Stimulated activated naive CD4-positive, alpha-beta T cell treated with Interleukin-2 at 50 U/mL for 16 hours (primary cell): ENCODE results near the gene GALNT17.

ENCODE experiments used
- DNase-seq: peaks from one replicate; lab custom pipeline; 2025; lab: John Stamatoyannopoulos, UW

GALNT17 gene

GRCh38 chr7:71740174-71740560 lies 608.2 kb downstream of the GALNT17 start:
- DNase-seq, result no peak

DNA sequence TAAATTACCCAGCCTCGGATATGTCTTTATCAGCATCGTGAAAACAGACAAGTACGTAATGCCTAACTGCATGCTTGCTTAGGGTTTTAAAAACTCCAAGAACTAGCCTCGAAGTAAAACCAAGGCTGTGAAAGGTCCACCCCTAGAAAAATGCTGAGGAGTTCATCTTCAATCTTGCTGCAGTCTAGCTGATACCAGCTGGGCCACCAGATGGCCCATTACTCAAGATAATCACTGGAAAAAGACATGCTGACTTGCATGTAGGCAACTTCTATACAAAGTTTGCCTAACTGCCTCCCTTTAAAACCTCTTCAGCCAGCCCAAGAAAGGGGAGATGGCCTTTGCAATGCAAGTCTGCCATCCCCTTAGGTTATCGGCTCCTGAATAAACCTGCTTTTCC lies 614.1 kb downstream of the GALNT17 start:
- no peak for DNase-seq

GRCh38 chr7:71750290-71750689 lies 618.3 kb downstream of the GALNT17 start:
- no peak for DNase-seq

DNA sequence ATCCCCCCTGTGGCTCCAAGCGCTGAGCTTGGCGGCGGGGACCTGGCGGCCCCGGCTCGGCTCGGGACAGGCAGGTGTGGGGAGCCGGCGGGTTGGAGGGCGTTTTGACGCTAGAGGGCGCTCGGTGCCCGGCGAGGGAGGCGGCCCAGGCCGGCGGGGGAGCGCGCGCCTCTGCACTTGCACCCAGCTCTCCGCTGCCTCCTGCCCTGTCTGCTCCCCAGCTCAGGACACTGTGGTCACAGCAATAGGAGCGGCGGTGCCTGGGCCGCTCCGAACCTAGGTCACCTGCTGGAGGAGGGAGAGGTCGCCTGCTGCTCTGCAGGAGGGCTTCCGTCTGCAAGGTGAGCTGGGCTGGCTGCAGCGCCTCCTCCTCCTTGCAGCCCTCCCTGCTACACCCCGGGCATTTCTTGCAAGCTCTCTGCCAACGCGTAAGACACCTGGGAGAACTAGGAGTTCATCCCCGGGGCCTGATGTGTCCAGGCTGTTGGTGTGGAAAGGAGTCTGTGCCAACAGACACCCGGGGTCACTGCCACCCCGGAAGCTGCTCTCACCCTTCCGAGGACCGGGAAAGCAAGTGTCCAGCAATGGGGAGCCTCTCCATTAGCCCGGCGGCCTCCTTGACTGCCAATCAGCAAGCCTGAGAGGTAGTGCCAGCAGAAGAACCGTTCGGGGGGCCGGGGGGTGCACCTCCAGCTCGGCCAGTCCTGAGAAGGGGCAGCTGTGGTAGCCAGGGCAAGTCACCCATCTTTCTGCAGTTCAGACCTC lies 620.4 kb downstream of the GALNT17 start:
- DNase-seq, result no peak

DNA sequence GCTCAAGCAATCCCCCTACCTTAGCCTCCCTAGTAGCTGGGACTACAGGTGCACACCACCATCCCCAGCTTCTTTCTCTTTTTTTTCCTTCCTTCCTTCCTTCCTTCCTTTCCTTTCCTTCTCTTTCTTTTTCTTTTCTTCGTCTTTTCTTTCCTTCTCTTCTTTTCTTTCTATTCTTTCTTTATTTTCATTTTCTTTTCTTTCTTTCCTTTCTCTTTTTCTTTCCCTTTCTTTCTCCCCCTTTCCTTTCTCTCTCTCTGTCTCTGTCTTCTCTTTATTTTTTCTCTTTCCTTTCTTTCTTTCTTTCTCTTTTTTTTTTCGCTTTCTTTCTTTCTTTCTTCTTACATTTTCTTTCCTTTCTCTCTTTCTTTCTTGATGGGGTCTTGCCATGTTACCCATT lies 621.3 kb downstream of the GALNT17 start:
- no peak for DNase-seq

DNA sequence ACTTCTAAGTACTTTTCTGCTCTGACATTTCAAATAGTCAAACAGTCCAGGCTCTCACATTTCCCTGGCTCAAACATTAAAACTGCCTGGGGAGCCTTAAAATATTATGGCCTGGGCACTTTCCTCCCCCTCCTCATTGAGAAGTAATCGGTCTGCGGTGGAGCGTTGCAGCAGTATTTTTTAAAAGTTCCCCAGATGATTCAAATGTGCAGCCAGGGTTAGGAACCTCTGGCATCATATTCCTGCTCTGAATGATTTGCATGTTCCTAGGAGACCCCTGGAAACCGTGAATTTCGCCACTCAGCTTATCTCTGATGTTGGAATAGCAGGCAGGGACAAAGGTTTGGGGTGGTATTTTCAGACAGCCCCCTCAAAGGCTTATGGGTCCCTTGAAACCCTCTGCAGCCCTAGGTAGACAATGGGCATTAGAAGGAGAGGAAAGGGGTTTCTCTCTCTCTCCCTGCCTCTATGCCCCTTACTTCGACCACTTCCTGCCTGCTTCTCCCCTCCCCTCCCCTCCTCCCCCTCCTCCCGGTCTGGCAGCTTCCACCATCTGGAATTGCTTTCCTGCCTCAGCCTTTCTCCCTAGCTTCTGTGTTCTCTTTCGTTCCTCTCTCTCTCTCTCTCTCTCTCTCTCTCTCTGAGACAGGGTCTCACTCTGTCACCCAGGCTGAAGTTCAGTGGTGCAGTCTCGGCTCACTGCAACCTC lies 622.2 kb downstream of the GALNT17 start:
- DNase-seq, result no peak

DNA sequence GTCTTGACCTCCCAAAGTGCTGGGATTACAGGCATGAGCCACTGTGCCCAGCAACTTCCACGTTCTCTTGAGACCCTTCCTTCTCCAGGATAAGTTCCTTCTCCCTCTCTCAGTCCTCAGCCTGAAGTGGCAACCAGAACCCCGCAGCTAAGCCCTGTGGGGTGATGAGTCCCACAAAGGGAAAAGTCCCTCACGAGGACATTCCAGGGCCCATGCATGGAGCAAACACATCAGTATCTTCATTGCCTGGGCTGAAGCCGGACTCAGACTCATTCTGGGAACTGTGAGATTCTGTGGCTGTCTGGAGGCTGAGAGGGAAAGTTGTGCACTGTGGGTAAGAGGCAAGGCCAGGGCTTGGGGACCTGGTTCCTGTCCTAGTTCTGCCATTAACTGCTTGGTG lies 622.9 kb downstream of the GALNT17 start:
- DNase-seq, result no peak

DNA sequence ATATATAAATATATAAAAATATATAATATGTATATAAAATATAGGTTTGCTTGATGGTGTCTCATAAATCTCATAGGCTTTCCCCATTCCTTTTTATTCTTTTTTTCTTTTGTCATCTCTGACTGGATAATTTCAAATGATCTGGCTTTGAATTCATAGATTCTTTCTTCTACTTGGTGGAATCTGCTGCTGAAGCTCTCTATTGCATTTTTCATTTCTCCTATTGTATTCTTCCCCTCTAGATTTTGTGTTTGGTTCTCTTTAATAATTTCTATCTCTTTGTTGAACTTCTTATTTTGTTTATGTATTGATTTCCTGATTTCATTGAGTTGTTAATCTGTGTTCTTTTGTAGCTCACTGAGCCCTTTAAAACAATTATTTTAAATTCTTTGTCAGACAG lies 629.4 kb downstream of the GALNT17 start:
- no peak for DNase-seq
